Hepatocyte (in vitro differentiated cells): ENCODE measurements around the gene CHKB. TPM values are rescaled to one million over a fixed set of nuclear protein-coding genes. Genes with fewer than 3 reads are reported as not detected.

ENCODE experiments used
- DNase-seq: peaks from one replicate; pipeline ENCODE4 v3.0.0-alpha.2; 2016; ENCODE audit warnings: low spot score
- H2AFZ ChIP-seq: fragments of 200-600 bp; sonication (generic); 2 replicates; pipeline ENCODE4 v1.6.0; 2016; ENCODE audit warnings: antibody characterized with exemption, mild to moderate bottlenecking
- H3K27ac ChIP-seq: fragments of 200-600 bp; sonication (generic); 2 replicates; pipeline ENCODE4 v1.5.1; 2016; ENCODE audit warnings: mild to moderate bottlenecking
- H3K27me3 ChIP-seq: fragments of 200-600 bp; sonication (generic); 2 replicates; pipeline ENCODE4 v1.6.1; 2016
- H3K36me3 ChIP-seq: fragments of 200-600 bp; sonication (generic); replicated peaks from 2 replicates; pipeline ENCODE4 v1.5.1; 2016; ENCODE audit warnings: low read depth; ENCODE audit not compliant: insufficient read depth
- H3K4me1 ChIP-seq: fragments of 200-600 bp; sonication (generic); 2 replicates; pipeline ENCODE4 v1.5.1; 2016; ENCODE audit warnings: mild to moderate bottlenecking, moderate library complexity; ENCODE audit not compliant: insufficient read depth
- H3K4me2 ChIP-seq: fragments of 200-600 bp; sonication (generic); 2 replicates; pipeline ENCODE4 v1.6.0; 2016
- H3K4me3 ChIP-seq: fragments of 200-600 bp; sonication (generic); 2 replicates; pipeline ENCODE4 v1.5.1; 2016; ENCODE audit warnings: mild to moderate bottlenecking
- H3K79me2 ChIP-seq: fragments of 200-600 bp; sonication (generic); 2 replicates; pipeline ENCODE4 v1.6.0; 2017; ENCODE audit warnings: mild to moderate bottlenecking
- H3K9me2 ChIP-seq: fragments of 200-600 bp; sonication (generic); replicated peaks from 2 replicates; pipeline ENCODE4 v1.6.0; 2017; ENCODE audit warnings: mild to moderate bottlenecking; ENCODE audit not compliant: insufficient read depth
- H3K9me3 ChIP-seq: fragments of 200-600 bp; sonication (generic); 2 replicates; pipeline ENCODE4 v1.5.1; 2016; ENCODE audit warnings: low read depth, mild to moderate bottlenecking
- H4K20me1 ChIP-seq: fragments of 200-600 bp; sonication (generic); 2 replicates; pipeline ENCODE4 v1.6.0; 2016; ENCODE audit warnings: mild to moderate bottlenecking; ENCODE audit not compliant: insufficient read depth, poor library complexity, severe bottlenecking
- EZH2 ChIP-seq: fragments of 200-600 bp; sonication (generic); IDR thresholded peaks from 2 replicates; pipeline ENCODE4 v1.6.1; 2016; ENCODE audit warnings: antibody characterized with exemption, mild to moderate bottlenecking, borderline replicate concordance
- EZH2phosphoT487 ChIP-seq: fragments of 200-600 bp; sonication (generic); IDR thresholded peaks from one replicate; pipeline ENCODE4 v1.6.1; 2018; ENCODE audit warnings: antibody characterized with exemption, mild to moderate bottlenecking, low read depth, moderate library complexity; ENCODE audit not compliant: unreplicated experiment, severe bottlenecking
- WGBS: methylation state at CpG from one replicate; pipeline ENCODE4 v1.1.6; 2016; ENCODE audit warnings: low lambda C conversion rate; ENCODE audit errors: missing lambda C conversion rate; 5-methylcytosine and 5-hydroxymethylcytosine counted together
- polyA plus RNA-seq: library from polyadenylated mRNA; unstranded; fragments of >200 nt; fragmentation: Nextera tagmentation; extraction: Ambion mirVana; gene quantifications from 2 replicates; pipeline ENCODE4 v1.2.1, GENCODE V29; 2016
- total RNA-seq: library from RNA; depleted of rRNA; stranded (reverse); fragments of >200 nt; gene quantifications from 2 replicates; pipeline ENCODE4 v1.2.3, GENCODE V29; 2014
- TF ChIP-seq, protein P1 (sequence below): fragments of 200-600 bp; sonication (generic); IDR thresholded peaks from 2 replicates; pipeline ENCODE4 v1.5.1; 2016; ENCODE audit warnings: antibody characterized with exemption, mild to moderate bottlenecking; ENCODE audit not compliant: poor library complexity

Gene CHKB
- total and polyA plus RNA-seq, 2 experiments from 2014 or later = 54.9 to 89.7 TPM

DNA sequence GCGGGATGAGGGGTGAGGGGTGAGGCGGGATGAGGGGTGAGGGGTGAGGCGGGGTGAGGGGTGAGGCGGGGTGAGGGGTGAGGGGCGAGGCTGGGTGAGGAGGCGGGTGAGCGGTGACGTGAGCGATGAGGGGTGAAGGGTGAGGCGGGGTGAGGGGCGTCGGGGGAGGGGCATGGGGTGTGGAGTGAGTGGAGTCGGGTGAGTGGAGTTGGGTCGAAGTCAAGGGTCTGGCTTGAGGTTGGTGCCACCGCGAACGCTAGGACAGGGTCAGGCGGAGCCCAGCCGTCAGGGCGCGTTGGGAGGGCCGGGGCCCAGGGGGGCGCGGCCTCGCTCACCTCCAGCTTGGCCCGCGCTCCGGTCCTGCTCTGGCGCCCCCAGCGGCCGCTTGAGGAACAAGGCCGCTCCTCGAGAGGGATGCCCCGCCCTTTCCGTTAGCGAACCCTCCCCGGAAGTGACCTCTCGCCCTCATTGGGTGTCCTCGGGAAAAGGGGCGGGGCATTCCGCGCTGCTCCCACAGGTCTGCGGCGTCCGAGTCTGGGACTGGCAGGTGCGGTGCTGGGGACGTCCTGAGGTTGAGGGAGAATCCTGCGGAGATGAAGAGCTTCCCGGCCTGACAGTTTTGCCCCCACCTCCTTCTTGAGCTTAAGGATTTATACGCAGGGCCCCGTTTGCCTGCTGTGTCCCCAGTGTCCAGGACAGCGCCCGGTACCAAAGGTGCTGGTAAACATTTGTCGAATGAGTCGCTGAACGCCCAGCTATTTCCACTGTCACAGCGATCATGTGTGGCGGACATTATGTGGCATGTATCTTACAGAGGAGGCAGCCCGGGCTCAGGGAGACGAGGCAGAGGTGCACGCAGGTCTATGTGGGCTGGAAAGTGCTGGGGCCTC is 19.9 kb downstream of the CHKB start, which contains the start of gene SYCE3:
TSS of gene SYCE3 (minus strand) at position 397 of the 890 bp plus-strand sequence. CDS start 6,514 bp downstream, outside the sequence.
- Histone ChIP-seq H3K4me3 (peak within 1 kb of the TSS; percentile 37), H3K27ac (peak within 1 kb of the TSS; percentile 85), H3K4me2 (peak within 1 kb of the TSS; percentile 89), H3K36me3 (no peaks in the 10 kb centered on the region), H2AFZ (peak within 1 kb of the TSS; percentile 63), H3K4me1 (peaks cover 12% of the 10 kb centered on the region), H3K9me3 (no peaks in the 10 kb centered on the region), H3K27me3 (no peaks in the 10 kb centered on the region), H3K9me2 (no peaks in the 10 kb centered on the region), H4K20me1 (no peaks in the 10 kb centered on the region), H3K79me2 (no peaks in the 10 kb centered on the region)
- TF ChIP-seq EZH2phosphoT487 = no peak
- TF ChIP-seq, protein P1, sequence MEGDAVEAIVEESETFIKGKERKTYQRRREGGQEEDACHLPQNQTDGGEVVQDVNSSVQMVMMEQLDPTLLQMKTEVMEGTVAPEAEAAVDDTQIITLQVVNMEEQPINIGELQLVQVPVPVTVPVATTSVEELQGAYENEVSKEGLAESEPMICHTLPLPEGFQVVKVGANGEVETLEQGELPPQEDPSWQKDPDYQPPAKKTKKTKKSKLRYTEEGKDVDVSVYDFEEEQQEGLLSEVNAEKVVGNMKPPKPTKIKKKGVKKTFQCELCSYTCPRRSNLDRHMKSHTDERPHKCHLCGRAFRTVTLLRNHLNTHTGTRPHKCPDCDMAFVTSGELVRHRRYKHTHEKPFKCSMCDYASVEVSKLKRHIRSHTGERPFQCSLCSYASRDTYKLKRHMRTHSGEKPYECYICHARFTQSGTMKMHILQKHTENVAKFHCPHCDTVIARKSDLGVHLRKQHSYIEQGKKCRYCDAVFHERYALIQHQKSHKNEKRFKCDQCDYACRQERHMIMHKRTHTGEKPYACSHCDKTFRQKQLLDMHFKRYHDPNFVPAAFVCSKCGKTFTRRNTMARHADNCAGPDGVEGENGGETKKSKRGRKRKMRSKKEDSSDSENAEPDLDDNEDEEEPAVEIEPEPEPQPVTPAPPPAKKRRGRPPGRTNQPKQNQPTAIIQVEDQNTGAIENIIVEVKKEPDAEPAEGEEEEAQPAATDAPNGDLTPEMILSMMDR = peak; percentile 89
- no peak for TF ChIP-seq EZH2
- WGBS = 1% methylated on average over 22 of the region's 61 CpGs
- peak; percentile 99 for DNase-seq

DNA sequence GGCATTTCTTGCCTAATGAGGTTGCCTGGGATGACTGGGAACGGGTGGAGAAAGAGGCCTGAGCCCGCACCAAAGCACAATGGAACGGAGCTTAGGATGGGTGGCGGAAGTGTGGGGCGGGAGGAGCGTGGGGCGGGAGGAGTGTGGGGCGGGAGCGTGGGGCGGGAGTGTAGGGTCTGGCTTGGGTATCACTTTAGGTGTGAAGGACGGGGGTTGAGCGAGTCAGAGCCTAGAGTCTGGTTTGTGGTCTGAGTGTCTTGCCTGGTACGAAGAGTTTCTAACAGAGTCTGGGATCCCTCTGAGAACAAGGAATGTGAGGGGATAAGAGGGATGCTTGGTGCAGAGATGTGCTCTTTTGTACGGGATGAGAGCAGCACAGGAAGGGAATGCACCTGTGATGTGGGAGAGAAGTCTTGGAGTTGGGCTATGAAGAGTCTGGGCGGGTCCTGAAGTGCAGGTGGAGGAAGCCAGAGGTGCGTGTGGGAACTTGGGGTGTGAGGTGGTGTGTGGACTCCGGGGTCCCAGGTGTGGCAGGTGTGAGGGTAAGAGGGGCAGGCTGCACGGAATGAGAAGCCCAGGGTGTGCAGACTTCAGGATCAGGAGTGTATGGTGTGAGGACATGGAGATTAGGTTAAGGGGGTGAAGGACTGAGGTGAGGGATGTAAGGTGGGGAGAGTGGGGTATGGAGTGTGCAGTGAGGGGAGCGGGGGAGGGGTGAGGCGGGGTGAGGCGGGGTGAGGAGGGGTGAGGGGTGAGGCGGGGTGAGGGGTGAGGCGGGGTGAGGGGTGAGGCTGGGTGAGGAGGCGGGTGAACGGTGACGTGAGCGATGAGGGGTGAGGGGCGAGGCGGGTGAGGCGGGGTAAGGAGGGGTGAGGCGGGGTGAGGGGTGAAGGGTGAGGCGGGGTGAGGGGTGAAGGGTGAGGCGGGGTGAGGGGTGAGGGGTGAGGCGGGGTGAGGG is 21.0 kb downstream of the CHKB start:
- Histone ChIP-seq H3K4me3 (no peak overlapping the region), H3K9me3 (no peaks in the 10 kb centered on the region), H3K36me3 (no peaks in the 10 kb centered on the region), H3K27me3 (no peaks in the 10 kb centered on the region), H3K4me1 (peaks cover 12% of the 10 kb centered on the region), H2AFZ (no peak overlapping the region), H4K20me1 (no peaks in the 10 kb centered on the region), H3K79me2 (no peaks in the 10 kb centered on the region), H3K27ac (no peak overlapping the region), H3K9me2 (no peaks in the 10 kb centered on the region), H3K4me2 (no peak overlapping the region)
- 73% methylated on average over 16 of the region's 34 CpGs for WGBS
- DNase-seq = no peak
- TF ChIP-seq EZH2phosphoT487 (no peak), EZH2 (no peak)
- TF ChIP-seq, protein P1 = no peak

DNA sequence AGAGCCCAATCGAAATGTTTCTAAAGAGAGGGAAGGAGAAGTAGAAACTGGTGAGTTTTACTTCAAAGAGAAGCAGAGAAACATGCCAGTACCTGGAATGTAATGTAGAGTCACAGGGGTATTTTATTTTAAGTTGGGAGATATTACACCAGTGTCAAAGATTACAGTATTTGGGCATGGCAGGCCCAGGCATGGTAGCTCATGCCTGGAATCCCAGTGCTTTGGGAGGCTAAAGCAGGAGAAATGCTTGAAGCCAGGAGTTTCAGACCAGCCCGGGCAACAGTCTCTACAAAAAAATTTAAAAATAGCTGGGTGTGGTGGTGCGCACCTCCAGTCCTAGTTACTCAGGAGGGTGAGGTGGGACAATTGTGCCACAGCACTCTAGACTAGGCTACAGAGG is 22.6 kb downstream of the CHKB start:
- WGBS = 89% methylated on average over 3 of the region's 3 CpGs

More for the DNA sequence above, 22.6 kb downstream of the CHKB start:
- no peaks in the 10 kb centered on the region for H3K9me2 ChIP-seq
- H3K4me1 ChIP-seq = peaks cover 12% of the 10 kb centered on the region
- H3K79me2 ChIP-seq = no peaks in the 10 kb centered on the region
- H3K9me3 ChIP-seq = no peaks in the 10 kb centered on the region
- TF ChIP-seq EZH2phosphoT487 = no peak
- TF ChIP-seq, protein P1 = no peak
- TF ChIP-seq EZH2 = no peak
- no peak overlapping the region for H2AFZ ChIP-seq
- no peak overlapping the region for H3K4me3 ChIP-seq
- DNase-seq = no peak
- H4K20me1 ChIP-seq = no peaks in the 10 kb centered on the region
- H3K27me3 ChIP-seq = no peaks in the 10 kb centered on the region
- H3K4me2 ChIP-seq = no peak overlapping the region
- no peaks in the 10 kb centered on the region for H3K36me3 ChIP-seq
- no peak overlapping the region for H3K27ac ChIP-seq
